ENCODE measurements around the gene COL1A2. TPM values are rescaled to one million over a fixed set of nuclear protein-coding genes. Genes with fewer than 3 reads are reported as not detected.

Gene COL1A2
- total RNA-seq, 1 experiment from 2014 or later = 42.1 TPM

GRCh38 chr7:94398841-94399240 lies 4.1 kb downstream of the COL1A2 start:
- H3K4me2 ChIP-seq (ENCODE audit: insufficient read depth, insufficient read length, low read length) = no peak overlapping the region
- H2BK15ac ChIP-seq (ENCODE audit: low read depth, low read length) = no peak overlapping the region
- no peak overlapping the region for H3K56ac ChIP-seq (ENCODE audit: insufficient read length, low read depth, low read length)
- H2AFZ ChIP-seq (ENCODE audit: low read length) = no peak overlapping the region
- H3K23me2 ChIP-seq (ENCODE audit: insufficient read length, low read depth, low read length, poor library complexity, severe bottlenecking) = peaks cover 13% of the 10 kb centered on the region
- Mint-ChIP-seq H3K9me3 (no peaks in the 10 kb centered on the region), H3K4me1 (peaks cover 11 to 18% of the 10 kb centered on the region in 2 experiments), H3K4me3 (no peak overlapping the region), H3K27me3 (ENCODE audit: low read depth) (peaks cover 2% of the 10 kb centered on the region), H3K27ac (no peak overlapping the region), H3K36me3 (ENCODE audit: insufficient read depth in 1 of 3, low read depth in 3 of 3) (peaks cover 0 to 36% (median 1%) of the 10 kb centered on the region in 3 experiments; a peak in 5 of 7 replicates)
- H4K8ac ChIP-seq (replicated peaks; ENCODE audit: insufficient read length, low read depth, low read length) = no peak overlapping the region
- H4K20me1 ChIP-seq (ENCODE audit: control insufficient read depth, insufficient read depth, insufficient read length) = no peaks in the 10 kb centered on the region
- H3K4ac ChIP-seq (ENCODE audit: low read depth, low read length) = no peak overlapping the region
- no CpG with 5 or more reads among the region's 6 CpGs for WGBS (ENCODE audit: extremely low coverage, insufficient read length, low lambda C conversion rate)
- TF ChIP-seq, protein P1, sequence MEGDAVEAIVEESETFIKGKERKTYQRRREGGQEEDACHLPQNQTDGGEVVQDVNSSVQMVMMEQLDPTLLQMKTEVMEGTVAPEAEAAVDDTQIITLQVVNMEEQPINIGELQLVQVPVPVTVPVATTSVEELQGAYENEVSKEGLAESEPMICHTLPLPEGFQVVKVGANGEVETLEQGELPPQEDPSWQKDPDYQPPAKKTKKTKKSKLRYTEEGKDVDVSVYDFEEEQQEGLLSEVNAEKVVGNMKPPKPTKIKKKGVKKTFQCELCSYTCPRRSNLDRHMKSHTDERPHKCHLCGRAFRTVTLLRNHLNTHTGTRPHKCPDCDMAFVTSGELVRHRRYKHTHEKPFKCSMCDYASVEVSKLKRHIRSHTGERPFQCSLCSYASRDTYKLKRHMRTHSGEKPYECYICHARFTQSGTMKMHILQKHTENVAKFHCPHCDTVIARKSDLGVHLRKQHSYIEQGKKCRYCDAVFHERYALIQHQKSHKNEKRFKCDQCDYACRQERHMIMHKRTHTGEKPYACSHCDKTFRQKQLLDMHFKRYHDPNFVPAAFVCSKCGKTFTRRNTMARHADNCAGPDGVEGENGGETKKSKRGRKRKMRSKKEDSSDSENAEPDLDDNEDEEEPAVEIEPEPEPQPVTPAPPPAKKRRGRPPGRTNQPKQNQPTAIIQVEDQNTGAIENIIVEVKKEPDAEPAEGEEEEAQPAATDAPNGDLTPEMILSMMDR (conservative IDR thresholded peaks at IDR 0.05) = no peak
- no peaks in the 10 kb centered on the region for H3K79me2 ChIP-seq (ENCODE audit: insufficient read depth, low read length)
- no peaks in the 10 kb centered on the region for H3K27me3 ChIP-seq (ENCODE audit: insufficient read depth, low read length)
- H2AK5ac ChIP-seq (ENCODE audit: insufficient read length, low read length) = no peak overlapping the region
- no peak overlapping the region for H2BK120ac ChIP-seq (ENCODE audit: low read depth, low read length, poor library complexity, severe bottlenecking)
- H2BK12ac ChIP-seq (ENCODE audit: insufficient read length, low read depth, low read length) = no peak overlapping the region
- H3K4me1 ChIP-seq (ENCODE audit: insufficient read depth, low read length) = no peaks in the 10 kb centered on the region; the same call in 1 of the 2 replicates
- no peak overlapping the region for H3K27ac ChIP-seq (ENCODE audit: insufficient read length, low read depth, low read length)
- no peak overlapping the region for H4K5ac ChIP-seq (ENCODE audit: insufficient read length, low read depth, low read length)
- H3K79me1 ChIP-seq (ENCODE audit: insufficient read depth, low read depth, low read length, poor library complexity, severe bottlenecking) = no peaks in the 10 kb centered on the region
- H2BK20ac ChIP-seq (ENCODE audit: low read depth, low read length, poor library complexity, severe bottlenecking) = no peak overlapping the region
- H3K9ac ChIP-seq (ENCODE audit: extremely low read depth, insufficient read length, low read length) = no peak overlapping the region
- no peak overlapping the region for H4K91ac ChIP-seq (ENCODE audit: insufficient read length, low read depth, low read length)
- no peak overlapping the region for H3K23ac ChIP-seq (ENCODE audit: insufficient read length, low read depth, low read length)
- H3K14ac ChIP-seq (ENCODE audit: insufficient read depth, low read length) = no peak overlapping the region
- H3K9me3 ChIP-seq (ENCODE audit: control insufficient read depth, low read depth, low read length) = no peaks in the 10 kb centered on the region
- H3T11ph ChIP-seq (ENCODE audit: low read length) = no peak overlapping the region
- H3K18ac ChIP-seq (ENCODE audit: insufficient read length, low read depth, low read length) = no peak overlapping the region
- no peak overlapping the region for H2BK5ac ChIP-seq (ENCODE audit: insufficient read length, low read length)
- no peak for DNase-seq

Measured in H9 (cell line).